NB4 (cell line): ENCODE data around the gene DST.
A peak's percentile ranks its signal among the peaks of the same experiment; 100 is the strongest.

Experiments used
- DNase-seq: peaks from one replicate; pipeline ENCODE4 v3.0.0; 2010; ENCODE audit warnings: low read depth
- H3K4me3 ChIP-seq: one replicate; pipeline ENCODE4 v1.5.1; 2011; ENCODE audit warnings: mild to moderate bottlenecking, low read depth, low read length, moderate library complexity
- MYC ChIP-seq: IDR thresholded peaks from 2 replicates; pipeline ENCODE4 v1.6.1; 2011; ENCODE audit warnings: low read depth, low read length
- POLR2A ChIP-seq: IDR thresholded peaks from 2 replicates; pipeline ENCODE4 v1.6.1; 2011; ENCODE audit warnings: mild to moderate bottlenecking; ENCODE audit not compliant: insufficient read length; ENCODE audit errors: extremely low read depth
- TF ChIP-seq, protein P1 (sequence below): IDR thresholded peaks from one replicate; pipeline ENCODE4 v1.5.1; 2012; ENCODE audit warnings: low read depth, low read length
- TF ChIP-seq, protein P2 (sequence below): IDR thresholded peaks from 2 replicates; pipeline ENCODE4 v1.6.1; 2011; ENCODE audit warnings: low read depth, low read length

Gene DST

GRCh38 chr6:56574292-56574691 lies 68.4 kb downstream of the DST start:
- TF ChIP-seq, protein P1, sequence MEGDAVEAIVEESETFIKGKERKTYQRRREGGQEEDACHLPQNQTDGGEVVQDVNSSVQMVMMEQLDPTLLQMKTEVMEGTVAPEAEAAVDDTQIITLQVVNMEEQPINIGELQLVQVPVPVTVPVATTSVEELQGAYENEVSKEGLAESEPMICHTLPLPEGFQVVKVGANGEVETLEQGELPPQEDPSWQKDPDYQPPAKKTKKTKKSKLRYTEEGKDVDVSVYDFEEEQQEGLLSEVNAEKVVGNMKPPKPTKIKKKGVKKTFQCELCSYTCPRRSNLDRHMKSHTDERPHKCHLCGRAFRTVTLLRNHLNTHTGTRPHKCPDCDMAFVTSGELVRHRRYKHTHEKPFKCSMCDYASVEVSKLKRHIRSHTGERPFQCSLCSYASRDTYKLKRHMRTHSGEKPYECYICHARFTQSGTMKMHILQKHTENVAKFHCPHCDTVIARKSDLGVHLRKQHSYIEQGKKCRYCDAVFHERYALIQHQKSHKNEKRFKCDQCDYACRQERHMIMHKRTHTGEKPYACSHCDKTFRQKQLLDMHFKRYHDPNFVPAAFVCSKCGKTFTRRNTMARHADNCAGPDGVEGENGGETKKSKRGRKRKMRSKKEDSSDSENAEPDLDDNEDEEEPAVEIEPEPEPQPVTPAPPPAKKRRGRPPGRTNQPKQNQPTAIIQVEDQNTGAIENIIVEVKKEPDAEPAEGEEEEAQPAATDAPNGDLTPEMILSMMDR = no peak
- TF ChIP-seq POLR2A (no peak), MYC (no peak)
- TF ChIP-seq, protein P2, sequence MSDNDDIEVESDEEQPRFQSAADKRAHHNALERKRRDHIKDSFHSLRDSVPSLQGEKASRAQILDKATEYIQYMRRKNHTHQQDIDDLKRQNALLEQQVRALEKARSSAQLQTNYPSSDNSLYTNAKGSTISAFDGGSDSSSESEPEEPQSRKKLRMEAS = no peak
- DNase-seq = no peak
- H3K4me3 ChIP-seq = no peak overlapping the region

- H3K4me3 ChIP-seq = no peak overlapping the region
- DNase-seq = no peak
- no peak for TF ChIP-seq POLR2A
- TF ChIP-seq, protein P1 = no peak
- TF ChIP-seq, protein P2 = no peak
- TF ChIP-seq MYC = no peak
Observed at GRCh38 chr6:56573624-56574023, 69.1 kb downstream of the DST start.

DNA sequence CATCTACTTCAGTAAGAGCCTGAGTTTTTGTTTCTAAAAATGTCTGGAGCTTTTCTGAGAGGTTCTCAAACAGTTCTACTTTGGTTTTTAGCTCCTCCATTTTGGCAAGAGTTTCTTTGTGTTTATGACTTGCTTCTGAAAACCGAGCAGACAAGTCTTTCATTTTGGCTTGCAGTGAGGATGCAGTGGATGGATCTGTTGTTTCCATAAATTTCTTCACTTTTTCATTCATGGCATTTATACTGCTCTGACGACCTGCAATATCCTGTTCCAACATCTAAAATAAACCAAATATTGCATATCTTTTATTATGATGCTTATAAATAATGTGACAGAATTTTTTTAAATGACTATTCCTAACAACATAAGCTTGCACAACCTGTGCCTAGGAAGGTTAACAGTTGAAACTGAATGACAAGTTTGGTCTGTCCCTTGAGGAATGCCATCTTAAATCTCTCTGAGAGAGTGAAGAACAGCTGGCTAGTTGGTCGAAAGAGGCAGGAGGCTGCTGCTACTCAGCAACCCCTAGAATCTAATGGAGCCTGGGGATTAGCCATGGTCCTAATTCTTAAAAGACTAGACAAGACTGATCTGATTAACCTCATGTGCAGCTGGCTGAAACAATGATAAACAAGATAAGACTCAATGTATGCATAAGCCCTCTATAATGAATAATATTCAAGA lies 69.8 kb downstream of the DST start:
- no peak overlapping the region for H3K4me3 ChIP-seq
- no peak for TF ChIP-seq POLR2A
- TF ChIP-seq, protein P2 = no peak
- TF ChIP-seq, protein P1 = no peak
- no peak for TF ChIP-seq MYC
- DNase-seq = no peak

DNA sequence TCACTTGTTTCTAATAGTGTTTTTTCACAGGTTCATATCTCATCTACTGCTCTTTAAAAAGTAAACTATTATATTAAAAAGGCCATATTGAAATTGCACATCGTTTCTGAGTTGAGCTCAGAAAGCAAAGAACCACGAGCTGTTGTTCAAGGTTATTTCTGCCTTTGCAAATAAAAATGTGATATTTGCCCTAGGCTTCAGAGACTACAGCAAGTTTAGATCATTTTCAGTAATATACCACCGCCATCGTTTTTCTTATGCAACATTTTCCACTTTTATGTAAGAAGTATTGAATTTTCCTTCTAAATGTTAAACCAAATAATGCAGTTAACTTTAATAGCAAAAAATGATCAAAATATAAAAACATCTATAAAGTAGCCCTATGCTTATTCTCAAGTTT lies 71.1 kb downstream of the DST start:
- TF ChIP-seq POLR2A (no peak), MYC (no peak)
- TF ChIP-seq, protein P2 = no peak
- TF ChIP-seq, protein P1 = no peak
- DNase-seq = no peak
- H3K4me3 ChIP-seq = no peak overlapping the region

DNA sequence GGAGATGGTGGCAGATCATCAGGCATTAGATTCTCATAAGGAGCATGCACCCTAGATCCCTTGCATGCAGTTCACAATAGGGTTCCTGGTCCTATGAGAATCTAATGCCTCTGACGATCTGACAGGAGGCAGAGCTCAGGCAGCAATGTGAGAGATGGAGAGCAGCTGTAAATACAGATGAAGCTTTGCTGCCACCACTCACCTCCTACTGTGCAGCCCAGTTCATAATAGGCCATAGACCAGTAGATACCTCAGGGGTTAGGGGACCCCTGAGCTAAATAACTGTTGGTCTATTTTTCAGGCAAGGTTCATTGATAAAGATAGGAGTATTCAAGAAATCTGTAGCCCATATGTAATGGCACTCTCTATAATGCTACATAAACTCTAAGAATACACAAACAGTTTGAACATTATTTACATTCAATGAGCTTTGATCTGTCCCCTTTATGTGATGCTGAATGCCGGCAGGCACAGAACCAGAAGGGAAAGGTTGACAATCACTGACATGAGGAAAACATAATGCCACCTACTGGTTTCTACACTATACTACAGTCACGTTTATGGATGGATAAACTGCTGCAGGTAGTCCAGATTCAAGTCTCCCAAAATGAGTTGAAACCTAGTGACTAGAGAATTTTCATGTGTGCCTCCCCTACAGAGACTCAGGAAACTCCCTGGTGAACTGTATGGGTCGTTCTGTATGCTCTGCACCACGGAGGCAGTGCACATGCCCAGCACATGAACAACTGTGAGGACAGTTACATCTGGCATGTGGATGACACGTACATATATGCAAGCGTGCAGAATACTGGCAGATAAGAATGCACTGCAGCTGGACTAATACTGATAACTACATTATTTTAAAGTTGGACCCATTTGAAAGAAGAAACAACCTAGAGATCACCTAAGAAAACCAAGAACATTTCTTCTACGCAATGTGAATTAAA lies 72.0 kb downstream of the DST start:
- DNase-seq = peak; percentile 50
- TF ChIP-seq MYC (no peak), POLR2A (no peak)
- TF ChIP-seq, protein P2 = peak; percentile 16; the same call in 1 of the 2 replicates
- TF ChIP-seq, protein P1 = peak; percentile 53
- no peak overlapping the region for H3K4me3 ChIP-seq
